Fibroblast of the aortic adventitia (primary cell): Measurements from ENCODE around the gene USHBP1. TPM values are rescaled to one million over a fixed set of nuclear protein-coding genes. Genes with fewer than 3 reads are reported as not detected.

Experiments used
- DNase-seq: peaks from one replicate; pipeline ENCODE4 v3.0.0-alpha.2; 2010; ENCODE audit warnings: low read depth
- H3K4me3 ChIP-seq: 2 replicates; pipeline ENCODE4 v1.5.1; 2011; ENCODE audit warnings: low read depth, mild to moderate bottlenecking, control low read depth, low read length, moderate library complexity
- total RNA-seq: library from RNA; depleted of rRNA; stranded (reverse); fragments of >200 nt; gene quantifications from 2 replicates; pipeline ENCODE4 v1.2.3, GENCODE V29; 2012; ENCODE audit warnings: low replicate concordance
- TF ChIP-seq, protein P1 (sequence below): IDR thresholded peaks from 2 replicates; pipeline ENCODE4 v1.5.1; 2011; ENCODE audit warnings: mild to moderate bottlenecking, low read length, control low read depth, inconsistent platforms; ENCODE audit not compliant: insufficient read depth

Gene USHBP1
- total RNA-seq, 1 donor: not detected

DNA sequence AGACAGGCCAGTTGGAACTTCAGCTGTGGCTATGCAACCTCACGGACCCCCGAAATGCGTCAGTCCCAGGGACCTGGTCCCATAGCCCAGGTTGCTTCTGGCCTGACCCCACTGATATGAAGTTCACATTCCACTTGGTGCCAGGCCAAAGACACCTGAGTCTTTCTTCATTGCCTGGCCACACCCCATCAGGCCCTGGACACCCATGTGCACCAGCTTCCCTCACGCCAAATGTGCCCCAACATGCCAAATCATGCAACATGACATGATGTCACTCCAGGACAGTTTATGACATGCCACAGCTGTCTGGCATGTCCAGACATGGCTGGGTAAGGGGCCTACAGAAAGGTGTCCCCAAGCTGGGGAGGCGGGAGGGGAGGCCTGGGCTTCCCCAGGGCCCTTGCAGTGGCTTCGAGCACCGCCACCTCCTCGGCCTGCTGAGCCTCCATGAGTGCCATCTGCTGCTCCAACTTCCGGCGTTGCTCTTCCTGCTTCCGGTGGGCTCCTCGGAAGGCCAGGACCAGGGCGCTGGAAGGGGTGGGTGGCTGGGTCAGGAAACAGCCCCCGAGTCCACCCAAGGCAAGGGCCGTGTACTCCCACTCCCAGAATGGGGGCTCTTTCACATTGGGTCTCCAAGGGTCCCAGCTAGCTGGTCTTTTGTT, 14.5 kb downstream of the USHBP1 start:
- no peak for DNase-seq
- TF ChIP-seq, protein P1, sequence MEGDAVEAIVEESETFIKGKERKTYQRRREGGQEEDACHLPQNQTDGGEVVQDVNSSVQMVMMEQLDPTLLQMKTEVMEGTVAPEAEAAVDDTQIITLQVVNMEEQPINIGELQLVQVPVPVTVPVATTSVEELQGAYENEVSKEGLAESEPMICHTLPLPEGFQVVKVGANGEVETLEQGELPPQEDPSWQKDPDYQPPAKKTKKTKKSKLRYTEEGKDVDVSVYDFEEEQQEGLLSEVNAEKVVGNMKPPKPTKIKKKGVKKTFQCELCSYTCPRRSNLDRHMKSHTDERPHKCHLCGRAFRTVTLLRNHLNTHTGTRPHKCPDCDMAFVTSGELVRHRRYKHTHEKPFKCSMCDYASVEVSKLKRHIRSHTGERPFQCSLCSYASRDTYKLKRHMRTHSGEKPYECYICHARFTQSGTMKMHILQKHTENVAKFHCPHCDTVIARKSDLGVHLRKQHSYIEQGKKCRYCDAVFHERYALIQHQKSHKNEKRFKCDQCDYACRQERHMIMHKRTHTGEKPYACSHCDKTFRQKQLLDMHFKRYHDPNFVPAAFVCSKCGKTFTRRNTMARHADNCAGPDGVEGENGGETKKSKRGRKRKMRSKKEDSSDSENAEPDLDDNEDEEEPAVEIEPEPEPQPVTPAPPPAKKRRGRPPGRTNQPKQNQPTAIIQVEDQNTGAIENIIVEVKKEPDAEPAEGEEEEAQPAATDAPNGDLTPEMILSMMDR: no peak

DNA sequence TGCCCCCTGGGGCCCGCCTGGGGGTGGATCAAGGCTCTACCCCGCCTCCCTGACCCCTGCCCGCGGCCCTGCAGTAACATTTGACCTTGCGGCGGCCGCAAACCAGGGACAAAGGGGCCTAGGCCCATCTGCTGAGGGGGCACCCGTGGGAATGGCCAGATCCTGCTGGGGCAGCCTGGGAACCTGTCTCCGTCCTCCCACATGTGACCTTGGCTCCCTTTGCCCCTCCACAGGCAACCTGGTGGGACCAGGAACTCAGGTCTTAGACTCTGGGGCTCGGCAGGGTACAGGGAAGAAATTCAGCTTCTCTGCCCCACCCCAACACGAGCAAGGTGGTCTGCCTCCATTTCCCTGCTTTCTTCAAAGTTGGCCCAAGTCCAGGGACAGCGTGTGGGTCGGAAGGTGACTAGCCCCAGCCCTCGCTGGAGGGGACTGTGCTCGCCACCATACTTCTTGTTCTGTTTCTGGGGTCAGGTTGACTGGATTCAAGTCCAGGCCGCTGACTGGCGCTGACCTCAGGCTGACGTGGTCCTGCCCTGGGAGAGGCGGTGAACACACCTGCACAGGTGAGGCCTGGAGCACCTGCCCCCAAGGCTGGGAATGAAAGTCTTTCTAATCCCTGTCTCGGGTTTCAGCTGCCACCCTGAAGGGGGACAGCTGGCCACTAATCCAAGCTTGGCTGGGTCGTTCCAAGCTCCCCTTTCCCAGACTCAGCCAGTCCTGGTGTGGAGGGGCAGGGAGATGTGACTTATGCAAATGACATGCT, 16.4 kb downstream of the USHBP1 start:
- H3K4me3 ChIP-seq: no peak overlapping the region
- no peak for DNase-seq
- TF ChIP-seq, protein P1: no peak

More for the DNA sequence above, 14.5 kb downstream of the USHBP1 start:
- no peak overlapping the region for H3K4me3 ChIP-seq

DNA sequence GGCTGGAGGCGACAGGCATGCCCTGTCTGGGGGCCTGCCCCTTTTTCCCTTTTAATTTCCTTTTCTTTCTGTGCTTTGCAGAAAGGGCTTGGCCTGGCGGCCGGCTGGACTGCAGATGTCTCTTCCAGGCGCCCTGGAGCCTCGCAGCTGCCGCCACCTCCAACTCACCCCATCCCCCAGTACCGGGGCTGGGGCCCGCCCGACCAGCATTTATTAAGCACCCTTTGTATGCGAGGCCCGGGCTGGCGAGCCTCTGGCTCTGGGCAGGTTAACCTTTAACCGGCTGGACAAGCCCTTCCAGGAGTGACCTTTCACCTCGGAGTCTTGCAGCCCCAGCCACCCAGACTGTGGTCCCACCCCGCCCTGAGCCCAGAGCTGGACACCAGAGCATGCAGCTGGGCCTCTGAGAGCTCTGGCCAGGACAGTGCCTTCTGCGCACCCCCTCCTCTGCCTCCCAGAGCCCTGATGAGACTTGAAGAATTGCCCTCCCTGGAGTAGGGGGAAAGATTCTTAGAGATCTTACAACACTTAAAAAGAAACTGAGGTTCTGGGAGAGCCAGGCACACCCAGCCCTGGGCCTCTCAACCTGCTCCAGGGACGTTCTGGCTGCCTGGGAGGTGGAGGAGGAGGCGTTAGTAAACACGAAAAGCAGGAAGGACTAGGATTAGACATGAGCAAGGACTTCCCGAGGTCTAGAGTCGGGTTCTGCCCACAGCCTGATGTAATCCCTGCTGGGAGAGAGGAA, 17.7 kb downstream of the USHBP1 start:
- no peak overlapping the region for H3K4me3 ChIP-seq
- peak; percentile 35 for DNase-seq
- TF ChIP-seq, protein P1: no peak

DNA sequence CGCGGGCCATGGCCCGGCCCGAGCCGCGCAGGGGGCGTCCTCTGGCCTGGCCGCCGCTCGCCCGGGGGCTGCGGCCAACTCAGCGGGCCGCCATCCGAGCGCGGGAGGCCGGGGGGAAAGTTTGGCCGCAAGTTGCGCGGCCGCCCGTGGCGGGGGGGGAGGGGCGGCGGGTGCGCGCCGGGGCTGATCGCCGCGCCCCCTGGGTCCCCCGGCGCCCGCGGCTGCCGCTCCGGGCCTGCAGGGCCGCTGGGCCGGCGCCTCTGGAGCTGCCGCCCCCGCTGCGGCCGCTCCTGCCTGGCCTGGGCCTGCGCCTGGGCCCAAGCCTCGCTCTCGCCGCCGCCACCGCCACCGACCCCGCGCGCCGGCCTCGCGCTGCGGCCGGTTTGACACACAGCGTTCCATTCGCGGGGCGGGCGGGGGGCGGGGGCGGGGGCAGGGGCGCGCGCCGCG, 19.0 kb downstream of the USHBP1 start, which contains the start of gene NR2F6:
Gene NR2F6 (minus strand): TSS at position 385 of the 450 bp plus-strand sequence. CDS start 699 bp downstream, outside the sequence.
- no peak for DNase-seq
- H3K4me3 ChIP-seq: peak within 1 kb of the TSS; percentile 90
- TF ChIP-seq, protein P1: no peak

DNA sequence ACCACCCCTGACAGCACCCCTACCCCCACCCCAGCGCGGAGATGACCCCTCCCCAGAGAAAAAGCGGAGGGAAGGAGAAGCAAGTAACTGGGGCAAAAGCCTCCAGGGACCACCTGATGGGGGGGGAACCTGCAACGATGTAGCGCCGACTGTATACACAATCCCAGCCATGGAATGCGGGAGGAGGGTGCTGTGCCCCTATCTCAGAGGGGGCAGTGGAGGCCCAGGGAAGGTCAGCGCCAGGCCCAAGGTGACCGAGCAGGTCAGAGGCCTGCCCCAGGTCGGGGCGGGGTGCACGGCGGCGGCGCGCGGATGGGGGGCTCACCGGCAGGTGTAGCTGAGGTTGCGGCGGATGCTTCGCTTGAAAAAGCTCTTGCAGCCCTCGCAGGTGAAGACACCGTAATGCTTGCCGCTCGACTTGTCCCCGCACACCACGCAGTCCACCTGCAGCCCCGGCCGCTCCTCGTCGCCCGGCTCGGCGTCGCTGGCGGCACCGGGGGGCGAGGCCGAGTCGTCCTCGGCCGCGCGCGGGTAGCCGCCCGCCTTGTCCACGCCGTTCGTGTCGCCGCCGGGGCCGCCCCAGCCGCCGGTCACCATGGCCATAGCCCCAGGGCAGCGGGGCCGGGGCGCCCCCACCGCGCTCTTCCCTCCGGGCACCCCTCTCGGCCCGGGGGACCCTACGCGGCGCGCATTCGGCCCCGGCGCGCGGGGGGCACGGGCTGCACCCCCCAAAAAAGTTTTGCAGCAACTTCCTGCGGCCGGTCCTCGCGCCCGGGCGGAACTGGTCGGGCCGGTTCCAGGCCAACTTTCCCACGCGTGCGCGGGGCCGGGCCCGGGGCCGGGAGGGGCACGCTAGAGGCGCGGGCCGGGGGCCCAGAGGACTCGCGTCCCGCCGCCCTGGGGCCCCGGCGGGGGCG, 19.7 kb downstream of the USHBP1 start:
- TF ChIP-seq, protein P1: no peak
- no peak for DNase-seq
- H3K4me3 ChIP-seq: peak overlapping the region; percentile 90
